HG02938 (cell line): ENCODE measurements around the gene KLK4.

Experiments
- ATAC-seq: cut with Tn5 transposase; IDR thresholded peaks from one replicate; pipeline ENCODE4 v1.9.1; 2021; ENCODE audit warnings: mild to moderate bottlenecking, moderate library complexity; ENCODE audit not compliant: unreplicated experiment

The KLK4 gene

GRCh38 chr19:50882188-50882587 lies 29.0 kb downstream of the KLK4 start:
- ATAC-seq, result no peak

GRCh38 chr19:50880241-50880640 lies 31.0 kb downstream of the KLK4 start:
- no peak for ATAC-seq

GRCh38 chr19:50878851-50879250 lies 32.3 kb downstream of the KLK4 start:
- no peak for ATAC-seq

DNA sequence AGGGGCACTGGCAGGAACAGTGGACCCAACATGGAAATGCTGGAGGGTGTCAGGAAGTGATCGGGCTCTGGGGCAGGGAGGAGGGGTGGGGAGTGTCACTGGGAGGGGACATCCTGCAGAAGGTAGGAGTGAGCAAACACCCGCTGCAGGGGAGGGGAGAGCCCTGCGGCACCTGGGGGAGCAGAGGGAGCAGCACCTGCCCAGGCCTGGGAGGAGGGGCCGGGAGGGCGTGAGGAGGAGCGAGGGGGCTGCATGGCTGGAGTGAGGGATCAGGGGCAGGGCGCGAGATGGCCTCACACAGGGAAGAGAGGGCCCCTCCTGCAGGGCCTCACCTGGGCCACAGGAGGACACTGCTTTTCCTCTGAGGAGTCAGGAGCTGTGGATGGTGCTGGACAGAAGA lies 33.9 kb downstream of the KLK4 start:
- no peak for ATAC-seq

DNA sequence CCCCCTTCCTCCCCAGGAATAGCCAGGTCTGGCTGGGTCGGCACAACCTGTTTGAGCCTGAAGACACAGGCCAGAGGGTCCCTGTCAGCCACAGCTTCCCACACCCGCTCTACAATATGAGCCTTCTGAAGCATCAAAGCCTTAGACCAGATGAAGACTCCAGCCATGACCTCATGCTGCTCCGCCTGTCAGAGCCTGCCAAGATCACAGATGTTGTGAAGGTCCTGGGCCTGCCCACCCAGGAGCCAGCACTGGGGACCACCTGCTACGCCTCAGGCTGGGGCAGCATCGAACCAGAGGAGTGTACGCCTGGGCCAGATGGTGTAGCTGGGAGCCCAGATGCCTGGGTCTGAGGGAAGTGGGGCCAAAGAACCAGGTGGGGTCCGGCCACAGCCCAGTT lies 34.7 kb downstream of the KLK4 start:
- ATAC-seq, result no peak

DNA sequence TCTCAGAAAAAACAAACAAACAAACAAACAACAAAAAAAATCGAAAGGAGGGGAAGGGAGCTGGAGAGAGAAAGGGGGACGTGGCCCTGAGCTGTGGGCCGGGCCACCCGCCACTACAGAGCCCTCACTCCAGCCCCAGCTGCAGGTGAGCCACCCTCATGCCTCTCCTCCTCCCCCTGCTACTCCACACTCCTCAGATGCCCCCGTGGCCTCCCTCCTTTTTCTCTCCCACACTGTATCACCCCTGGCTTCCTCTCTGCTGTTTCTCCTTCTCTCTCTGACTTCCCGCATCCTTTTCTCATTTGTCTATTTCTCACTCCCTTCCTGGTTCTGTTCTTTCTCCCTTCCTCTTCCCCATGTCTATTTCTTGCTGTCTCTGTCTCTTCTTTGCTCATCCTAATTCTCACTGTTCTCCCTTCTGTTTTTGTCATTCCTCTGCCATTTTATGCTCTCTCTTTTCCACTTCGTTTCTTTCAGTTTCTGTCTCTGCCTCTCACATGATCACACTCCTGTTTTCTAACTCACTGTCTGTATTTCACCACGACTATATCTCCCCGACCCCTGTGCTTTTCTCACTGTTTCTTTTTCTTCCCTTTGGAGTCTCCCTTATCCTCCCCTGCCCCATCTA lies 35.3 kb downstream of the KLK4 start:
- no peak for ATAC-seq

DNA sequence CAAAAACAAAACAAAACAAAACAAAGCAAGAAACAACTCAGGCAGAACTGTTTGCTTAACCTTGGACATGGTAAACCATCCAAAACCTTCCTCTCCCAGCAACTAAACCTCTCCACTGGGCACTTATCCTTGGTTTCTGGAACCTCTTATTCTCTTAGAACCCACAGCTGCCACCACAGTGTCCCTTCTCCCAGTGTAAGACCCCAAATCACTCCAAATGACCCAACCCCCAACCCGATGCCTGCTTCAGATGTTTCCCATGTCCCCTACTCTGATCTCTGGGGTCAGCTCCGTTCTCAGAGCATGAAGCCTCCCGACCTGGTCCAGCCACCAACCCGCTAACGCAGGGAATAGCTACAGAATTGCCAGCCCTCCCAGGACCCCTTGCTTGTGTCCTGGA lies 37.0 kb downstream of the KLK4 start:
- no peak for ATAC-seq

DNA sequence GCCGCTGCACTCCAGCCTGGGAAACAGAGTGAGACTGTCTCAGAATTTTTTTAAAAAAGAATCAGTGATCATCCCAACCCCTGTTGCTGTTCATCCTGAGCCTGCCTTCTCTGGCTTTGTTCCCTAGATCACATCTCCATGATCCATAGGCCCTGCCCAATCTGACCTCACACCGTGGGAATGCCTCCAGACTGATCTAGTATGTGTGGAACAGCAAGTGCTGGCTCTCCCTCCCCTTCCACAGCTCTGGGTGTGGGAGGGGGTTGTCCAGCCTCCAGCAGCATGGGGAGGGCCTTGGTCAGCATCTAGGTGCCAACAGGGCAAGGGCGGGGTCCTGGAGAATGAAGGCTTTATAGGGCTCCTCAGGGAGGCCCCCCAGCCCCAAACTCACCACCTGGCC lies 38.1 kb downstream of the KLK4 start, which contains the start of gene KLK2:
Gene KLK2, plus strand, starts transcription at position 384 of the 400 bp plus-strand sequence. CDS start 35 bp downstream, outside the sequence.
- no peak for ATAC-seq

- ATAC-seq, result no peak
Observed at GRCh38 chr19:50870417-50871089, 40.6 kb downstream of the KLK4 start.

- no peak for ATAC-seq
Observed at GRCh38 chr19:50869479-50869878, 41.7 kb downstream of the KLK4 start.

GRCh38 chr19:50861496-50862286 lies 49.5 kb downstream of the KLK4 start:
- no peak for ATAC-seq

DNA sequence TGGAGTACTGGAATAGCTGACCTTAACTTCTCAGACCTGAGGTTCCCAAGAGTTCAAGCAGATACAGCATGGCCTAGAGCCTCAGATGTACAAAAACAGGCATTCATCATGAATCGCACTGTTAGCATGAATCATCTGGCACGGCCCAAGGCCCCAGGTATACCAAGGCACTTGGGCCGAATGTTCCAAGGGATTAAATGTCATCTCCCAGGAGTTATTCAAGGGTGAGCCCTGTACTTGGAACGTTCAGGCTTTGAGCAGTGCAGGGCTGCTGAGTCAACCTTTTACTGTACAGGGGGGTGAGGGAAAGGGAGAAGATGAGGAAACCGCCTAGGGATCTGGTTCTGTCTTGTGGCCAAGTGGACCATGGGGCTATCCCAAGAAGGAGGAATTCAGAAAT lies 50.2 kb downstream of the KLK4 start:
- ATAC-seq, result no peak

- ATAC-seq, result no peak
Observed at GRCh38 chr19:50859849-50860248, 51.3 kb downstream of the KLK4 start.

- ATAC-seq, result no peak
Observed at GRCh38 chr19:50858886-50859285, 52.3 kb downstream of the KLK4 start.

DNA sequence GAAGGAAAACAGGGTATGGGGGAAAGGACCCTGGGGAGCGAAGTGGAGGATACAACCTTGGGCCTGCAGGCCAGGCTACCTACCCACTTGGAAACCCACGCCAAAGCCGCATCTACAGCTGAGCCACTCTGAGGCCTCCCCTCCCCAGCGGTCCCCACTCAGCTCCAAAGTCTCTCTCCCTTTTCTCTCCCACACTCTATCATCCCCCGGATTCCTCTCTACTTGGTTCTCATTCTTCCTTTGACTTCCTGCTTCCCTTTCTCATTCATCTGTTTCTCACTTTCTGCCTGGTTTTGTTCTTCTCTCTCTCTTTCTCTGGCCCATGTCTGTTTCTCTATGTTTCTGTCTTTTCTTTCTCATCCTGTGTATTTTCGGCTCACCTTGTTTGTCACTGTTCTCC lies 53.8 kb downstream of the KLK4 start:
- no peak for ATAC-seq
